GM23248 (cell line): ENCODE data around the gene INHA. TPM values are rescaled to one million over a fixed set of nuclear protein-coding genes. Genes with fewer than 3 reads are reported as not detected.

Experiments
- DNase-seq: peaks from one replicate; pipeline ENCODE4 v3.0.0-alpha.2; 2015
- H2AFZ ChIP-seq: fragments of 200-600 bp; sonication (generic); 2 replicates; pipeline ENCODE4 v1.6.1; 2016; ENCODE audit warnings: antibody characterized with exemption
- H3F3A ChIP-seq: fragments of 200-600 bp; sonication (generic); 2 replicates; pipeline ENCODE4 v1.6.1; 2016; ENCODE audit warnings: mild to moderate bottlenecking, antibody characterized with exemption, mixed run types; ENCODE audit not compliant: insufficient read depth
- H3K27ac ChIP-seq: fragments of 200-600 bp; sonication (generic); 2 replicates; pipeline ENCODE4 v1.5.1; 2016; ENCODE audit warnings: mild to moderate bottlenecking
- H3K27me3 ChIP-seq: fragments of 200-600 bp; sonication (generic); replicated peaks from 2 replicates; pipeline ENCODE4 v1.6.1; 2016; ENCODE audit warnings: mild to moderate bottlenecking; ENCODE audit not compliant: insufficient read depth
- H3K36me3 ChIP-seq: fragments of 200-600 bp; sonication (generic); 2 replicates; pipeline ENCODE4 v1.6.1; 2016; ENCODE audit warnings: low read depth, mild to moderate bottlenecking
- H3K4me1 ChIP-seq: fragments of 200-600 bp; sonication (generic); 2 replicates; pipeline ENCODE4 v1.6.1; 2016; ENCODE audit warnings: mild to moderate bottlenecking; ENCODE audit not compliant: insufficient read depth
- H3K4me2 ChIP-seq: fragments of 200-600 bp; sonication (generic); one replicate; pipeline ENCODE4 v1.6.1; 2016; ENCODE audit warnings: mild to moderate bottlenecking; ENCODE audit not compliant: unreplicated experiment
- H3K4me3 ChIP-seq: fragments of 200-600 bp; sonication (generic); 2 replicates; pipeline ENCODE4 v1.5.1; 2016; ENCODE audit warnings: mild to moderate bottlenecking
- H3K79me2 ChIP-seq: fragments of 200-600 bp; sonication (generic); 2 replicates; pipeline ENCODE4 v1.6.1; 2016; ENCODE audit warnings: mild to moderate bottlenecking; ENCODE audit not compliant: insufficient read depth
- H3K9ac ChIP-seq: fragments of 200-600 bp; sonication (generic); 2 replicates; pipeline ENCODE4 v1.6.1; 2016; ENCODE audit warnings: mild to moderate bottlenecking
- H3K9me2 ChIP-seq: fragments of 200-600 bp; sonication (generic); 2 replicates; pipeline ENCODE4 v1.6.1; 2016; ENCODE audit warnings: mixed run types, mild to moderate bottlenecking, moderate library complexity; ENCODE audit not compliant: insufficient read depth
- H3K9me3 ChIP-seq: fragments of 200-600 bp; sonication (generic); one replicate; pipeline ENCODE4 v1.6.1; 2017; ENCODE audit warnings: low read depth
- H4K20me1 ChIP-seq: fragments of 200-600 bp; sonication (generic); 2 replicates; pipeline ENCODE4 v1.6.0; 2016; ENCODE audit not compliant: insufficient read depth
- EZH2 ChIP-seq: fragments of 200-600 bp; sonication (generic); IDR thresholded peaks from 2 replicates; pipeline ENCODE4 v1.6.1; 2018; ENCODE audit warnings: antibody characterized with exemption, mild to moderate bottlenecking; ENCODE audit not compliant: insufficient read depth, poor library complexity, severe bottlenecking
- EZH2phosphoT487 ChIP-seq: fragments of 200-600 bp; sonication (generic); IDR thresholded peaks from 2 replicates; pipeline ENCODE4 v1.6.1; 2018; ENCODE audit warnings: antibody characterized with exemption, moderate library complexity, mild to moderate bottlenecking, low read depth; ENCODE audit not compliant: insufficient read depth
- WGBS, 2 experiments: methylation state at CpG; one replicate each; pipeline ENCODE4 v1.1.6; 2015 to 2017; ENCODE audit warnings: low lambda C conversion rate in 2 of 2, low coverage in 1 of 2; ENCODE audit errors: missing lambda C conversion rate in 2 of 2; 5-methylcytosine and 5-hydroxymethylcytosine counted together
- in situ Hi-C: fragments of 300-500 bp; cut with MboI; formaldehyde crosslinking; loops from 2 replicates; pipeline ENCODE4 v1.15.0; 2020
- polyA plus RNA-seq: library from polyadenylated mRNA; unstranded; fragments of >200 nt; fragmentation: Nextera tagmentation; extraction: Ambion mirVana; gene quantifications from 2 replicates; pipeline ENCODE4 v1.2.1, GENCODE V29; 2016
- total RNA-seq: library from RNA; depleted of rRNA; stranded (reverse); fragments of >200 nt; shearing (Covaris generic); gene quantifications from 2 replicates; pipeline ENCODE4 v1.2.3, GENCODE V29; 2014

INHA gene
- total and polyA plus RNA-seq, 2 experiments from 2014 or later = 0.11 to 0.36 TPM

DNA sequence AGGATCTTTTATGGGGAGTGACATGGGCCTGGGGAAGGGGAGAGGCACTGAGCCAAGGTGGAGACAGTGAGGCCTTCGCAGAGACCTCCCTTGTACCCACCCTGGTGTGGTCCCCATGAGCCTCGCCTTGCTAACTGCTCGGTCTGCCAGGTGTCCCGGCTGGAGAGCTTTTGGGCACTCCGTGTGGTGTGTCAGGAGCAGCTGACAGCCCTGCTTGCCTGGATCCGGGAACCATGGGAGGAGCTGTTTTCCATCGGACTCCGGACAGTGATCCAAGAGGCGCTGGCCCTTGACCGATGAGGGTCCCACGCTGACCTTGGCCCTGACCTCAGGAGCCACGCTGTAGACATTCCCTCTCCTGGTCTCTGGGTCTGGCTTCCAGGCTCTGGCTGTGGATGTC lies 43.8 kb downstream of the INHA start:
- no peaks in the 10 kb centered on the region for H3K4me1 ChIP-seq
- in situ Hi-C loops = no loop called here
- H3K79me2 ChIP-seq = no peaks in the 10 kb centered on the region
- no peaks in the 10 kb centered on the region for H3K36me3 ChIP-seq
- WGBS, 2 experiments = 83 to 91% methylated on average over 11 of the region's 12 CpGs
- TF ChIP-seq EZH2phosphoT487 = no peak
- no peak for TF ChIP-seq EZH2
- H3K4me3 ChIP-seq = no peak overlapping the region
- no peaks in the 10 kb centered on the region for H3K27me3 ChIP-seq
- H3K9me2 ChIP-seq = no peaks in the 10 kb centered on the region
- no peaks in the 10 kb centered on the region for H4K20me1 ChIP-seq
- H3K9ac ChIP-seq = no peak overlapping the region
- H3K4me2 ChIP-seq = no peak overlapping the region
- H2AFZ ChIP-seq = no peak overlapping the region
- no peak overlapping the region for H3K27ac ChIP-seq
- no peak for DNase-seq
- H3F3A ChIP-seq = no peaks in the 10 kb centered on the region
- no peaks in the 10 kb centered on the region for H3K9me3 ChIP-seq

DNA sequence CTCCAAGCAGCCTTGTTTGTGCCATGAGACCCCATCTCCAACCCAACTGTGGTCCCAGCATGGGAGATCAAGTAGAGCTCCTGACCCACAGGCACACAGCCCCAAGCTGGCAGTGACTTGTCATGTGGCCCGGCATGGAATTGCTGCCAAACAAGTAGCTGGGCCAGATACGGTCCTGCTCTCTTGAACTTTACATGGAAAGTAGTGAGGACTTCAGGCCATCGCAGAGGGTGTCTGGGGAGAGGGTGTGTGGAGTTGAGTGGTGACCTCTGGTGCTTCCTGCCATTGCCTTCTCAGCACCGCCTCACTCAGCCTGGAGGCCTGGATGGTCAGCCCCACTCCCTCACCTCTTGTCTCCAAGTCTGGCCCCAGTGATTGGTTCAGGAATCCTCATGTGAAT lies 44.4 kb downstream of the INHA start:
- no peaks in the 10 kb centered on the region for H3K9me3 ChIP-seq
- WGBS, 2 experiments = 89 to 93% methylated on average over 4 of the region's 4 CpGs
- no peak for DNase-seq
- H3K36me3 ChIP-seq = no peaks in the 10 kb centered on the region
- no peaks in the 10 kb centered on the region for H3K9me2 ChIP-seq
- H4K20me1 ChIP-seq = no peaks in the 10 kb centered on the region
- H3K4me2 ChIP-seq = no peak overlapping the region
- no peaks in the 10 kb centered on the region for H3K4me1 ChIP-seq
- H3K9ac ChIP-seq = no peak overlapping the region
- in situ Hi-C loops = no loop called here
- no peaks in the 10 kb centered on the region for H3K79me2 ChIP-seq
- H3F3A ChIP-seq = no peaks in the 10 kb centered on the region
- TF ChIP-seq EZH2 = no peak
- no peak for TF ChIP-seq EZH2phosphoT487
- no peak overlapping the region for H3K27ac ChIP-seq
- H2AFZ ChIP-seq = no peak overlapping the region
- no peaks in the 10 kb centered on the region for H3K27me3 ChIP-seq
- no peak overlapping the region for H3K4me3 ChIP-seq

DNA sequence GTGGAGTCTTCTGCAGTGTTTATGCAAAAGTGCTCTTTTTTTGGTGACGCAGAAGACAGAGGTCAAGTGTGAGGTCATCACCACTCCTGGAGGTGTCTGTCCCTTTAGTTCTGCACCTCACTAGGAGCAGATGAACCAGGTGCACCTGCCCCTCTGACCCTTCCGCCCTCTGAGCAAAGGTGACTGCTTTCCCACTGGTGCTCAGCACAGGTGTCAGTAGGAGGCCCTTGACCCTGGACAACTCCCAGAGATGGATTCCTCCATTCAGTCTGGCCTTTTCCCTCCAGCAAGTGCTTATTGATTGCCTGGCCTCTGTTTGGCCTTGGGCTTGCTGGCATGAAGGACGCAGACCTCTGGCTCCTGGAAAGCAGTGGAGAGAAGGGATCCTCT lies 46.6 kb downstream of the INHA start:
- H3K4me2 ChIP-seq = no peak overlapping the region
- in situ Hi-C loops = no loop called here

GRCh38 chr2:219619235-219619634 lies 47.1 kb downstream of the INHA start:
- no peak for DNase-seq
- Histone ChIP-seq H3K79me2 (no peaks in the 10 kb centered on the region), H4K20me1 (no peaks in the 10 kb centered on the region), H3F3A (no peaks in the 10 kb centered on the region), H3K27me3 (0 out of 2 replicates have a peak, but pooled peaks cover 5% of the 10 kb centered on the region), H3K27ac (no peak overlapping the region), H3K4me3 (no peak overlapping the region), H3K9me2 (no peaks in the 10 kb centered on the region), H3K4me2 (no peak overlapping the region), H2AFZ (no peak overlapping the region), H3K36me3 (no peaks in the 10 kb centered on the region), H3K4me1 (no peaks in the 10 kb centered on the region), H3K9me3 (no peaks in the 10 kb centered on the region), H3K9ac (no peak overlapping the region)
- in situ Hi-C loops = no loop called here
- TF ChIP-seq EZH2phosphoT487 (no peak), EZH2 (no peak)
- WGBS, 2 experiments = 59 to 61% methylated on average over 4 of the region's 4 CpGs

More for the DNA sequence above, 46.6 kb downstream of the INHA start:
- H3K9me2 ChIP-seq = no peaks in the 10 kb centered on the region
- no peaks in the 10 kb centered on the region for H3K36me3 ChIP-seq
- no peaks in the 10 kb centered on the region for H3K4me1 ChIP-seq
- no peak overlapping the region for H2AFZ ChIP-seq
- H3K4me3 ChIP-seq = no peak overlapping the region
- 87 to 92% methylated on average over 3 of the region's 3 CpGs for WGBS, 2 experiments
- TF ChIP-seq EZH2phosphoT487 (no peak), EZH2 (no peak)
- H3K27ac ChIP-seq = no peak overlapping the region
- no peaks in the 10 kb centered on the region for H3F3A ChIP-seq
- 0 out of 2 replicates have a peak, but pooled peaks cover 5% of the 10 kb centered on the region for H3K27me3 ChIP-seq
- H4K20me1 ChIP-seq = no peaks in the 10 kb centered on the region
- H3K9ac ChIP-seq = no peak overlapping the region
- no peaks in the 10 kb centered on the region for H3K79me2 ChIP-seq
- no peaks in the 10 kb centered on the region for H3K9me3 ChIP-seq
- DNase-seq = no peak

- no peaks in the 10 kb centered on the region for H3K9me3 ChIP-seq
- no peaks in the 10 kb centered on the region for H3K9me2 ChIP-seq
- no peak overlapping the region for H3K4me3 ChIP-seq
- 61 to 63% methylated on average over 6 of the region's 6 CpGs for WGBS, 2 experiments
- H3F3A ChIP-seq = no peaks in the 10 kb centered on the region
- no peak overlapping the region for H3K9ac ChIP-seq
- H4K20me1 ChIP-seq = no peaks in the 10 kb centered on the region
- H3K27ac ChIP-seq = no peak overlapping the region
- no peak for TF ChIP-seq EZH2
- no peak for TF ChIP-seq EZH2phosphoT487
- in situ Hi-C loops = no loop called here
- no peaks in the 10 kb centered on the region for H3K4me1 ChIP-seq
- DNase-seq = no peak
- no peaks in the 10 kb centered on the region for H3K36me3 ChIP-seq
- H3K4me2 ChIP-seq = no peak overlapping the region
- no peak overlapping the region for H2AFZ ChIP-seq
- H3K79me2 ChIP-seq = no peaks in the 10 kb centered on the region
- H3K27me3 ChIP-seq = 0 out of 2 replicates have a peak, but pooled peaks cover 5% of the 10 kb centered on the region
Observed at GRCh38 chr2:219620546-219620945, 48.4 kb downstream of the INHA start.
